Heart left ventricle (tissue), 16 donors: ENCODE data around the gene UGT1A9. TPM values are rescaled to one million over a fixed set of nuclear protein-coding genes. Genes with fewer than 3 reads are reported as not detected.

Source experiments
- ATAC-seq, 4 donors: fragments of 200-7000 bp; cut with Tn5 transposase; one replicate each; pipeline ENCODE4 v1.9.1; 2020 to 2022; ENCODE audit warnings: moderate library complexity in 4 of 4, mild to moderate bottlenecking in 3 of 4, moderate number of reproducible peaks in 1 of 4
- DNase-seq, 5 donors: peaks; one replicate each; pipeline ENCODE4 v3.0.0-alpha.2; 2020
- H3K27ac ChIP-seq, 12 donors: fragments of 200-600 bp; sonication (generic) in 4 of 12; one replicate each; pipeline versions ENCODE4 v1.5.0 to v1.8.0; 2016 to 2022; ENCODE audit warnings: mild to moderate bottlenecking in 2 of 12
- H3K27me3 ChIP-seq, 9 donors: fragments of 200-600 bp; sonication (generic) in 2 of 9; one replicate each; pipeline versions ENCODE4 v1.5.1 to v1.8.0; 2016 to 2022; ENCODE audit warnings: mild to moderate bottlenecking in 3 of 9
- H3K36me3 ChIP-seq, 9 donors: fragments of 200-600 bp; sonication (generic) in 2 of 9; one replicate each; pipeline versions ENCODE4 v1.5.0 to v1.8.0; 2018 to 2022; ENCODE audit warnings: mild to moderate bottlenecking in 2 of 9
- H3K4me1 ChIP-seq, 12 donors: fragments of 200-600 bp; sonication (generic) in 4 of 12; one replicate each; pipeline versions ENCODE4 v1.5.0 to v1.8.0; 2016 to 2022; ENCODE audit warnings: mild to moderate bottlenecking in 3 of 12
- H3K4me3 ChIP-seq, 12 donors: fragments of 200-600 bp; sonication (generic) in 4 of 12; one replicate each; pipeline versions ENCODE4 v1.5.0 to v1.8.0; 2017 to 2022; ENCODE audit warnings: mild to moderate bottlenecking in 9 of 12, moderate library complexity in 4 of 12
- H3K9me3 ChIP-seq, 12 donors: fragments of 200-600 bp; sonication (generic) in 4 of 12; one replicate each; pipeline versions ENCODE4 v1.5.0 to v1.8.0; 2016 to 2022; ENCODE audit warnings: mild to moderate bottlenecking in 1 of 12
- CTCF ChIP-seq, 12 donors: fragments of 200-600 bp; sonication (generic) in 4 of 12; IDR thresholded peaks; one replicate each; pipeline versions ENCODE4 v1.5.0 to v1.8.0; 2018 to 2022; ENCODE audit warnings: antibody characterized with exemption in 12 of 12, mild to moderate bottlenecking in 5 of 12
- POLR2A ChIP-seq, 2 donors: fragments of 450-650 bp; IDR thresholded peaks; one replicate each; pipeline ENCODE4 v1.6.1; 2017; ENCODE audit warnings: antibody characterized with exemption in 2 of 2, mild to moderate bottlenecking in 2 of 2, moderate library complexity in 2 of 2
- WGBS, 4 donors: extraction: QIAGEN DNeasy Blood & Tissue Kit in 2 of 4; methylation state at CpG; one replicate each; pipeline versions ENCODE4 v1.1.5 to v1.1.7; 2013 to 2018; 5-methylcytosine and 5-hydroxymethylcytosine counted together
- intact Hi-C, 10 donors: fragments of 100-400 bp; cut with DNase I; formaldehyde crosslinking; loops; one replicate each; pipeline versions ENCODE4 v1.11.1 to v1.14.2; 2022
- polyA plus RNA-seq, 2 donors: library from polyadenylated mRNA; stranded (reverse); fragments of 200-250 nt; gene quantifications; one replicate each; pipeline ENCODE4 v1.2.3, GENCODE V29; 2013
- total RNA-seq, 9 donors: library from RNA; depleted of rRNA in 2 of 9; stranded (reverse); fragments of >200 nt in 2 of 9; fragmentation: NEBNext Ultra II Directional in 3 of 9; extraction: Animal tissue kit (Norgen Biotek cat#: 25700) in 3 of 9; gene quantifications; one replicate each; pipeline versions ENCODE4 v1.1.0 to v1.2.4, GENCODE V29; 2016 to 2023
- donor health status: ischemic (EF 13 %, LVEDD 7.1; RV severe dilation, severe dysfunction).
- donor health status: healthy with polysubstance abuse.
- donor health status: DM: no; HTN: yes; CAD: no.
- donor health status: DM: no; HTN: no; CAD: no.
- donor health status: ischemic (EF 25% LVEDD 6.9; RV normal size, moderate dysfunction).
- donor health status: ischemic (EF 25% LVEDD 5.7; RV mildly dilated, moderate dysfunction).
- donor health status: healthy.
- donor health status: DM: yes; HTN: yes; CAD: no.
- donor health status: ischemic (EF 35%, LVEDD 5.7; RV mildly dilated, moderate dysfunction).
- donor health status: nonischemic (EF 11% LVEDD 7.7; RV severe dilation, severe dysfunction).
- donor health status: DM: yes; HTN: yes; CAD: no.
- donor health status: PGD.
- donor health status: ischemic (EF 29% LVEDD 5.4; RV normal size, mild dysfunction).
- donor health status: nonischemic (EF 23%, LVEDD 6.1; RV moderate dilation, normal function).

Gene UGT1A9
- total and polyA plus RNA-seq, 11 donors = not detected

DNA sequence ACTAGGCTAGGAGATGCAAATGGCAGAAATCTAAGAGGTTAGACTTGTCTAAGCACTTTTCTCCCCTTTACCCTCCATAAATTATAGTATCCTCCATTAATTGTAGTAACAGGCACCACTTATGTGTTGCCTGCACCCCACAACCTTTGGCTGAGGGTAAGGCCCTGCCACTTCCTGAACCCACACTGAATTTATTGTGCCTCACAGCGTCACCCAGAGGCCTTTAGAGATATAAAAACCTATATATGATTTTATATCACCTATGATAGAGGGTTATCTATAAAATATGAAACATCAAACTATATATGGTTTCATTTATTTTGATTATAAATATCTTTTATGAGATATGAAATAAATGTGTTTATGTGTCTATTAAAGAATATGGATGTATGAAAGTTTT is 2.6 kb downstream of the UGT1A9 start:
- peaks cover 0 to 4% (median 0%) of the 10 kb centered on the region in 12 donors for H3K9me3 ChIP-seq
- no peak for TF ChIP-seq CTCF (IDR thresholded peaks at IDR 0.05)
- no peak for TF ChIP-seq POLR2A (IDR thresholded peaks at IDR 0.05)
- WGBS, 4 donors = 38 to 48% (median 43%) methylated on average over 1 of the region's 1 CpG
- ATAC-seq = no peak
- H3K4me3 ChIP-seq = no peak overlapping the region
- no peaks in the 10 kb centered on the region for H3K4me1 ChIP-seq
- H3K27me3 ChIP-seq = peaks cover 0 to 17% (median 0%) of the 10 kb centered on the region in 9 donors
- intact Hi-C loops = no loop called here
- DNase-seq = no peak
- no peaks in the 10 kb centered on the region for H3K36me3 ChIP-seq
- no peak overlapping the region for H3K27ac ChIP-seq

DNA sequence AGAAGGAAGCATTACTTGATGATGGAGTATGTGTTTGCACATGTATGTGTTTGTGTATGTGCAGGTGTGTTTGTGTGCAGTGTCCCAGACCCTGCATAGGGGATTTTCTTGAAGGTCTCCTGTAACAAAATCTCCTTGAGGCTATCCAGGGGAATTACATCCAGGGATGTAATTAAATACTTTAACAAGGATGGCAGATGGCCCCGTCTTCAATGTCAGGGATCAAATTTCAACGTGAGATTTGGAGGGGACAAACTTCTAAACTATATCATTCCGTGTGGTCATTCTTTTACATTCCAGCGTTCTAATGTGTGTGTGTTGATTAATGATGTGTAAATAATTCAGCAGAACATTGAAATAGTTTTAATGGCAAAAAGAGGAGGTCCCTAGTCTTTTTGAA is 3.3 kb downstream of the UGT1A9 start:
- Histone ChIP-seq H3K9me3 (no peaks in the 10 kb centered on the region), H3K27ac (no peak overlapping the region), H3K4me3 (no peak overlapping the region), H3K36me3 (no peaks in the 10 kb centered on the region), H3K27me3 (peaks cover 0 to 21% (median 0%) of the 10 kb centered on the region in 9 donors), H3K4me1 (no peaks in the 10 kb centered on the region)
- intact Hi-C loops = no loop called here
- DNase-seq (no peak), ATAC-seq (no peak)
- TF ChIP-seq CTCF (IDR thresholded peaks at IDR 0.05) (no peak), POLR2A (IDR thresholded peaks at IDR 0.05) (no peak)
- 31 to 43% (median 35%) methylated on average over 4 of the region's 4 CpGs for WGBS, 4 donors

- Histone ChIP-seq H3K27me3 (peaks cover 0 to 21% (median 0%) of the 10 kb centered on the region in 9 donors), H3K9me3 (no peaks in the 10 kb centered on the region), H3K27ac (no peak overlapping the region), H3K4me1 (no peaks in the 10 kb centered on the region), H3K36me3 (no peaks in the 10 kb centered on the region), H3K4me3 (no peak overlapping the region)
- ATAC-seq (no peak), DNase-seq (no peak)
- no peak for TF ChIP-seq CTCF (IDR thresholded peaks at IDR 0.05)
- no peak for TF ChIP-seq POLR2A (IDR thresholded peaks at IDR 0.05)
- WGBS, 4 donors = 80 to 90% (median 85%) methylated on average over 2 of the region's 2 CpGs
- intact Hi-C loops = no loop called here
Measured at GRCh38 chr2:233676046-233676445, 4.3 kb downstream of the UGT1A9 start.

DNA sequence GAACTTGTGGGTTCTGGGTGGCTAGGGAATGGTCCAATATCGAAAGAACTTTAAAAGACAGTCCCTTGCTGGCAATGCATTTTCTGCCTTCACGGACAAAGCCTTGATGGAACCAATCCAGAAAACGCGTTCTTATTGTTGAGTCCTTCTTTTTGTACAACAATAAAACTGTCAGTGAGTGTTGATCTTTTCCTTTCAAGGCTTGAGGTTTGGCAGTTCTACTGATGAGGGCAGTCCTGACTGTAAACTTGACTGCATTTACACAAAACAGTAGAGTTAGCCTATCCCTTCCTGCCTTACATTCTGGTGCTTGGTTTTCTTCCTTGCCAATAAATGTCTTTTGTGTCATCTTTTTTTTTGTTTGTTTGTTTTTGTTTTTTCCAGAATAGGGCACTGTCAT is 7.5 kb downstream of the UGT1A9 start:
- WGBS, 4 donors = 74 to 84% (median 78%) methylated on average over 4 of the region's 4 CpGs
- TF ChIP-seq POLR2A (IDR thresholded peaks at IDR 0.05) (no peak), CTCF (IDR thresholded peaks at IDR 0.05) (no peak)

More for the DNA sequence above, 7.5 kb downstream of the UGT1A9 start:
- Histone ChIP-seq H3K27me3 (peaks cover 0 to 21% (median 0%) of the 10 kb centered on the region in 9 donors), H3K9me3 (no peaks in the 10 kb centered on the region), H3K4me1 (no peaks in the 10 kb centered on the region), H3K36me3 (no peaks in the 10 kb centered on the region), H3K27ac (no peak overlapping the region), H3K4me3 (no peak overlapping the region)
- intact Hi-C loops = no loop called here
- no peak for ATAC-seq
- DNase-seq = no peak
